Adrenal gland (tissue), 5 donors: Measurements from ENCODE around the gene RUSC2.

Experiments used
- CTCF ChIP-seq, 6 experiments: fragments of 450-650 bp in 4 of 6; fragments of 200-600 bp in 2 of 6; sonication (generic) in 1 of 6; IDR thresholded peaks; 1 replicate in 5 of 6; 2 replicates in 1 of 6; pipeline versions ENCODE4 v1.5.1 to v1.8.0; 2016 to 2021; ENCODE audit warnings: antibody characterized with exemption in 6 of 6, mild to moderate bottlenecking in 2 of 6, moderate library complexity in 1 of 6
- POLR2A ChIP-seq, 2 donors: fragments of 450-650 bp; IDR thresholded peaks; one replicate each; pipeline ENCODE4 v1.6.1; 2017; ENCODE audit warnings: antibody characterized with exemption in 2 of 2, mild to moderate bottlenecking in 2 of 2, moderate library complexity in 1 of 2
- donor health status: DM: no; HTN: no; CAD: no.

- TF ChIP-seq POLR2A (IDR thresholded peaks at IDR 0.05), result no peak
- TF ChIP-seq CTCF (IDR thresholded peaks at IDR 0.05), result no peak
Observed at GRCh38 chr9:35478871-35479270, 11.0 kb upstream of the RUSC2 start.
